Left lung (tissue), 10 donors: ENCODE results near the gene NASP. TPM values are rescaled to one million over a fixed set of nuclear protein-coding genes. Genes with fewer than 3 reads are reported as not detected.

Experiments used
- ATAC-seq: fragments of 200-7000 bp; cut with Tn5 transposase; one replicate; pipeline ENCODE4 v1.9.1; 2020; ENCODE audit warnings: moderate library complexity
- DNase-seq, 4 donors: peaks; one replicate each; pipeline ENCODE4 v3.0.0-alpha.2; 2013 to 2020
- H3K27ac ChIP-seq, 2 donors: fragments of 200-600 bp; sonication (generic) in 1 of 2; one replicate each; pipeline versions ENCODE4 v1.5.0 to v1.8.0; 2020 to 2021
- H3K27me3 ChIP-seq, 2 donors: fragments of 200-600 bp; sonication (generic) in 1 of 2; one replicate each; pipeline versions ENCODE4 v1.5.0 to v1.8.0; 2020 to 2021
- H3K36me3 ChIP-seq, 2 donors: fragments of 200-600 bp; sonication (generic) in 1 of 2; one replicate each; pipeline versions ENCODE4 v1.5.0 to v1.8.0; 2020 to 2021
- H3K4me1 ChIP-seq, 2 donors: fragments of 200-600 bp; one replicate each; pipeline ENCODE4 v1.8.0; 2021
- H3K4me3 ChIP-seq, 2 donors: fragments of 200-600 bp; sonication (generic) in 1 of 2; one replicate each; pipeline versions ENCODE4 v1.5.0 to v1.8.0; 2020 to 2021; ENCODE audit warnings: mild to moderate bottlenecking in 1 of 2
- H3K9me3 ChIP-seq, 2 donors: fragments of 200-600 bp; sonication (generic) in 1 of 2; one replicate each; pipeline versions ENCODE4 v1.5.0 to v1.8.0; 2020 to 2021
- CTCF ChIP-seq, 2 donors: fragments of 200-600 bp; sonication (generic) in 1 of 2; IDR thresholded peaks; one replicate each; pipeline versions ENCODE4 v1.5.0 to v1.8.0; 2021; ENCODE audit warnings: antibody characterized with exemption in 2 of 2
- intact Hi-C, 2 donors: fragments of 100-400 bp; cut with DNase I; formaldehyde crosslinking; loops; one replicate each; pipeline versions ENCODE4 v1.11.2 to v1.14.2; 2022
- polyA plus RNA-seq, 6 donors: library from polyadenylated mRNA; unstranded; fragments of 120-200 nt; gene quantifications; one replicate each; pipeline ENCODE4 v1.2.1, GENCODE V29; 2013; ENCODE audit not compliant: insufficient read length in 6 of 6
- total RNA-seq, 2 donors: library from RNA; stranded (reverse); fragmentation: NEBNext Ultra II Directional; extraction: Animal tissue kit (Norgen Biotek cat#: 25700); gene quantifications; one replicate each; pipeline ENCODE4 v1.2.1, GENCODE V29; 2021
- donor health status: DM: no; HTN: yes; CAD: no.
- donor health status: DM: no; HTN: no; CAD: no.

The NASP gene
- total and polyA plus RNA-seq, 8 donors = 57.6 to 407 (median 327) TPM

GRCh38 chr1:45635211-45635610 is 51.4 kb downstream of the NASP start:
- Histone ChIP-seq H3K27me3 (no peaks in the 10 kb centered on the region), H3K9me3 (no peaks in the 10 kb centered on the region), H3K4me3 (no peak overlapping the region), H3K4me1 (no peaks in the 10 kb centered on the region), H3K27ac (no peak overlapping the region), H3K36me3 (peaks cover 0 to 98% of the 10 kb centered on the region in 2 donors)
- TF ChIP-seq CTCF (IDR thresholded peaks at IDR 0.05) = no peak
- intact Hi-C loops = no loop called here
- DNase-seq (no peak), ATAC-seq (no peak)

DNA sequence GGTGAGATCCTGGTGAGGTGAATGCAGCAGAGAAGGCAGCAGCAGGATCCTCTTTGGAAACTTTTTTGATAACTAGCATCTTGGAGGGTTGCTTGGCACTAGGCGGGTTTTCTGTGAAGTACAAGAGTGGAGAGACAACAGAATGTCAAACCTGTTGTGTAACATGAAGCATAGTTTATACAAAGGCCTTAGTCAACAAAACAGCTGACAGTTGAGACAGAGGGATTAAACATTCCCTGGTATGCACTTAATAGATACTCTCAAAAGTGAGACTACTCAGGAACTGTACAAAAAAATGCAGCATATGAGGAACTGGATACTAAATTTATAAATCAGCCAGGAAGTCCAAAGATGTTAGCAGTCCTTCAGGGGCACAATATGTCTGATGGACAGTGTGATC is 56.5 kb downstream of the NASP start:
- Histone ChIP-seq H3K27me3 (no peaks in the 10 kb centered on the region), H3K36me3 (peaks cover 0 to 86% of the 10 kb centered on the region in 2 donors), H3K27ac (no peak overlapping the region), H3K4me3 (no peak overlapping the region), H3K4me1 (peaks cover 0 to 7% of the 10 kb centered on the region in 2 donors), H3K9me3 (no peaks in the 10 kb centered on the region)
- TF ChIP-seq CTCF (IDR thresholded peaks at IDR 0.05) = no peak
- no peak for DNase-seq
- intact Hi-C loops = no loop called here
- ATAC-seq = peak; percentile 15

DNA sequence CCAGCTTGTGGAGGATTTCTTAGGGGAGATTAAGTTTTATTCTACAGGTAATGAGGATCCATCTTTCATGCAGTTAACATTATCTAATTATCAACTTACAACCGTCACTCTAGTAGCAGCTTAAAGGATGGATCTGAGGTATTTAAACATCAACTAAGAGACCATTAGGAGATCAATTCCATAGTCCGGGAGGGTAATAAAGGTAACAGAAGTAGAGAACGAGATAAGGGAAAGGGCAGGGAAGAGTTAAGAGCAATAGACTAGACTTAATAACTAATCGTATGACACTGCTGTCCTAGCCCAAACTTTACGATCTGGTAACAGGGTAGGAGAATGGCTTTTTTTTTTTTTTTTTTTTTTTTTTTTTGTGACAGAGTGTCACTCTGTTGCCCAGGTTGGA is 59.5 kb downstream of the NASP start:
- Histone ChIP-seq H3K9me3 (no peaks in the 10 kb centered on the region), H3K4me3 (no peak overlapping the region), H3K36me3 (peaks cover 0 to 67% of the 10 kb centered on the region in 2 donors), H3K4me1 (peaks cover 0 to 20% of the 10 kb centered on the region in 2 donors), H3K27ac (peak overlapping the region in 1 of 2 donors; percentile 48), H3K27me3 (no peaks in the 10 kb centered on the region)
- TF ChIP-seq CTCF (IDR thresholded peaks at IDR 0.05) = no peak
- DNase-seq (no peak), ATAC-seq (no peak)
- intact Hi-C loops = no loop called here

GRCh38 chr1:45643978-45644377 is 60.1 kb downstream of the NASP start:
- no peak for TF ChIP-seq CTCF (IDR thresholded peaks at IDR 0.05)
- peak; percentile 90 for ATAC-seq
- DNase-seq = peak in 1 of 4 donors; percentile 41
- no peak overlapping the region for H3K4me3 ChIP-seq
- intact Hi-C loops = no loop called here
- H3K4me1 ChIP-seq = peaks cover 0 to 20% of the 10 kb centered on the region in 2 donors
- H3K36me3 ChIP-seq = peaks cover 0 to 67% of the 10 kb centered on the region in 2 donors
- peak overlapping the region in 1 of 2 donors; percentile 48 for H3K27ac ChIP-seq
- no peaks in the 10 kb centered on the region for H3K9me3 ChIP-seq
- H3K27me3 ChIP-seq = no peaks in the 10 kb centered on the region

DNA sequence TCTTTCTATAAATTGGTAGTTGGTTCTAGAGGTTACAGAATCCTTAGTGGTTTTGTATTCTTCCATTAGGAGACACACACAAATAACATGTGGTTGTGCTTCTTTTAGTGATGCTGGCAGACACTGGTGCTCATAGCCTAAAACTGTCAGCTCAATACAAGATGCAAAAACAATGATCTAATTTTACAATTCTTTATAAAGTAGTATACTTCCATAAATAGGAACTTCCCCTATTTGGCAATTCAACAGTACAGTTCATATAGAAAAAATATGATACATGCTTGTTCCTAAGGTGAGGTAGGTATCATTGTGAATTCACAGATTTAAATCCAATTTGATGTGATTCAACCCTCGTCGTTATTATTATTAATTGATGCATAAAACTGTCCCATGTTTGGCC is 60.8 kb downstream of the NASP start:
- TF ChIP-seq CTCF (IDR thresholded peaks at IDR 0.05) = no peak
- H3K9me3 ChIP-seq = no peaks in the 10 kb centered on the region
- intact Hi-C loops = no loop called here
- DNase-seq (no peak), ATAC-seq (no peak)
- H3K27me3 ChIP-seq = no peaks in the 10 kb centered on the region
- H3K36me3 ChIP-seq = peaks cover 0 to 64% of the 10 kb centered on the region in 2 donors
- H3K4me1 ChIP-seq = peaks cover 0 to 20% of the 10 kb centered on the region in 2 donors
- H3K27ac ChIP-seq = peak overlapping the region in 1 of 2 donors; percentile 42
- H3K4me3 ChIP-seq = no peak overlapping the region
